NCI-H2081 (cell line): ENCODE results near the gene TAS2R50.
"Not testable (repeated sequence)": the region's sequence is repeated elsewhere in the genome, so short reads cannot be mapped to it uniquely, and the experiment has no call there.

Source experiments
- DNase-seq, 2 experiments: peaks; one replicate each; lab custom pipeline; 2025; lab: John Stamatoyannopoulos, UW

The TAS2R50 gene, protein sequence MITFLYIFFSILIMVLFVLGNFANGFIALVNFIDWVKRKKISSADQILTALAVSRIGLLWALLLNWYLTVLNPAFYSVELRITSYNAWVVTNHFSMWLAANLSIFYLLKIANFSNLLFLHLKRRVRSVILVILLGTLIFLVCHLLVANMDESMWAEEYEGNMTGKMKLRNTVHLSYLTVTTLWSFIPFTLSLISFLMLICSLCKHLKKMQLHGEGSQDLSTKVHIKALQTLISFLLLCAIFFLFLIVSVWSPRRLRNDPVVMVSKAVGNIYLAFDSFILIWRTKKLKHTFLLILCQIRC

GRCh38 chr12:10986812-10987211 lies at the start of gene TAS2R50:
TAS2R50 (minus strand) TSS chr12:10986912; CDS start chr12:10986860, 52 bp downstream.
- no peak for DNase-seq

- DNase-seq: not testable (repeated sequence)
Measured at GRCh38 chr12:11033959-11034358, 47.2 kb upstream of the TAS2R50 start.

DNA sequence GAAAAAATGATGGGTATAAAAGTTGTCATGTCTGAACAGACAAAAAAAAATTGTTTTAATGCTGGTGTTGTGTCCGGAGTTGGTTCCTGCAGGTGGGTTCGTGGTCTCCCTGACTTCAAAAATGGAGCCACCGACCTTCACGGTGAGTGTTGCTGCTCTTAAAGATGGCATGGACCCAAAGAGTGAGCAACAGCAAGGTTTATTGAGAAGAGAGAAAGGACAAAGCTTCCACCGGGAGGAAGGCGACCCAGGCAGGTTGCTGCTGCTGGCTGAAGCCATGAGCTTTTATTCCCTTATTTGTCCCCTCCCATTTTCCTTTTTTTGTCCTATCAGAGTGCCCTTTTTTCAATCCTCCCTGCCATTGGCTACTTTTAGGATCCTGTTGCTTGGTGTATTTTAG lies 44.6 kb upstream of the TAS2R50 start, which contains the start of gene TAS2R31:
TSS of gene TAS2R31 (minus strand) at position 101 of the 400 bp plus-strand sequence. CDS start at position 29, 72 bp downstream.
- DNase-seq: no peak

- no peak for DNase-seq
Measured at GRCh38 chr12:11026118-11026517, 39.4 kb upstream of the TAS2R50 start.

DNA sequence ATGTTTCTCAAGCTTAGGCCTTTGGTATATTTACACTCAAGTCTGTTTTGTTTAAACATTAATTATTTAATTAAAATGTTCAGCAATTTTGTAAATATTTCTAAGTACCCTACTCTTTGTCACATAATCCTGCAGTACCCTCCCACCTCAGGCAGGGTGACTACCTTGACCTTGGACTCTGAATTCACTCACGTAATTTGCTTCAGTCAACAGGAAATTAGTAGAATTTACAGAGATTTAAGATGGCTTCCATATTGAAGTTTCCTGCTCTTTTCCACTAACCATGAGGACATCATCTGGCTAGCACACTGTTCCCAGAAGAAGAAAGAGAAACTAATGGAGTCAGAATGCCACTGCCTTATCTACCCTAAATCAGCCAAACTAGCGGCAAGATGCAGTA lies 36.7 kb upstream of the TAS2R50 start:
- DNase-seq: no peak

GRCh38 chr12:11022520-11022919 lies 35.8 kb upstream of the TAS2R50 start, which contains the start of gene TAS2R19:
TAS2R19 (minus strand) TSS chr12:11022620; CDS start chr12:11022571, 49 bp downstream.
- no peak for DNase-seq

- DNase-seq: no peak
Measured at GRCh38 chr12:11016937-11017336, 30.2 kb upstream of the TAS2R50 start.

DNA sequence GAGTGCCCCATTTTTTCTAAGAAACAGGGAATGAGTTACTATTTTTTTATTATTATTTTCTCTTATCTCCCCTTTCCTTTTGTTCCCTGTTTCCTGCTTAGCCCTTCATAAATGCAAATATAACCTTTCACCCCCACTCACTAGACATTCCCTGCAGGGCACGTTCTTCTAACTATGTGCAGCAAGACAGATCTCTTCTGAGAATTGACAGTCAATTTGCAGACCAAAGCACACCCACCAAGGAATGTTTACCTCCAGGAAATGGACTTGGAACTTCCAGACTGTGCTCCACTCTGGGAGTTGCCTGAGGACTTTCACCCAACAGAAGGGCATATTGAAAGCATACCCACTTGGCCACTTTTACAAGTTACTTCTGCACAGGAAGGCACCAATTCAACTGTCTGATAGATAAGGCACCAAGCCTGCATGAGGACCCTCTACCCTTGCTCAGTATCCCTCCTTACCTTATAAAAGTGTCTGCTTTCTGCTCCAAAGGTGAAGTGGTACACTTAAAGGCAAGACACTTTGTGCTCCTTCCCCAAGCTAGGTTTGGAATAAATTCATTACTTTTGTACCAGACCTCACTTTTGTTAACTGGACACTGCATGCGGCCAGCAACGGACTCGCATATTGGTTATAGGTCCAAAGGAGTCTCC lies 29.2 kb upstream of the TAS2R50 start:
- DNase-seq: no peak

- no peak for DNase-seq
Measured at GRCh38 chr12:11014234-11014633, 27.5 kb upstream of the TAS2R50 start.

DNA sequence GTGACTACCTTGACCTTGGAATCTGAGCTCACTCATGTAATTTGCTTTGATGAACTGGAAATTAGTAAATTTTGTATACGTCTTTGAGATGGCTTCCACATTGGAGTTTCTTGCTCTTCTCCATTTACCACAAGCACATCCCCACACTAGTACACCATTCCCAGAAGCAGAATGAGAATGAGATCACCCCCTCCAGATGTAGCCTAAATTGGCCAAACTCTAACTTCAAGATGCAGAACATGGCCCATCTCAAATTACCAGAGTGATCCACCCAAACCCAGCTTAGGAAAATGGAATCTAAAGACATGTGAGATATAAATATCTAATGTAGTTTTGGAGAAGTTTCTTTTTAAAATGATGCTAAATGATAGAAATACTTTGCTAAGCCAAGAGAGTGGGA lies 20.9 kb upstream of the TAS2R50 start:
- DNase-seq: no peak

DNA sequence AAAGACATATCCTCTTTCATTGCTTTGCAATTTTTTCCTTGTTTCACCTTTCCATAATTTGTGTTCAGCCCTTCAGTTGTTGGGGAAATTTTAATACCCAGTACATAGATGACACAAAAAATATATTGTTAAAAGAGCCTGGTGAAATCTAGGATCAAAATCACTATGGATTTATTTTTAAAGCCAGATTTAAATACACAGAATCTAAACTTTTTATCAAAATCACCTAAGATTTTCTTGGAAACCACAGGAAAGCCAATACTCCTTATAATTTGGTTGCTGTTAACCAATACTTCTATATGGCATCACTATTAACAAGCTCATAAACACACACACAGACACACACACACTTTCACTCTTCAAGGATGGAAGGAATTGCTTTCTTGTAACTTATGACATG lies 11.5 kb upstream of the TAS2R50 start, which contains the start of gene TAS2R20:
TSS of gene TAS2R20 (minus strand) at position 101 of the 400 bp plus-strand sequence. CDS start 429 bp downstream, outside the sequence.
- DNase-seq: no peak

- DNase-seq: no peak
Measured at GRCh38 chr12:10994307-10994706, 7.6 kb upstream of the TAS2R50 start.

DNA sequence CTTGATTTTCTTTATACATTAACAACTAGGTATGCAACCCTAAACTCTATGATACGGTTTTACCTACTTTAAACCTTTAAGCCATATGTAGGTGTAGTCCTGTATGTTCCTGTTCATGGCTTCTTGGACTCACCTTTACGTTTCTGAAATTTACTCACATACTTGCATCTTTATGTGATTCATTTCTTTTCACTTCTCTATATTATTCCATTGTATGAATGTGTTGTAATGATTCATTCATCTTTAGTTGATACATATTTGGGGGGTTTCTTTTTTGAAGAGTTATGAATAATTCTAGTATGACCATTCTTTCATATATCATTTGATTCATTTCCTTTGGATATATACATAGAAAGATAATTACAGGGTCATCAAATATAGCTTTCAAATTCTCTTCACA lies 2.4 kb upstream of the TAS2R50 start:
- DNase-seq: no peak

GRCh38 chr12:10982244-10982643 lies 4.5 kb downstream of the TAS2R50 start:
- DNase-seq: no peak

DNA sequence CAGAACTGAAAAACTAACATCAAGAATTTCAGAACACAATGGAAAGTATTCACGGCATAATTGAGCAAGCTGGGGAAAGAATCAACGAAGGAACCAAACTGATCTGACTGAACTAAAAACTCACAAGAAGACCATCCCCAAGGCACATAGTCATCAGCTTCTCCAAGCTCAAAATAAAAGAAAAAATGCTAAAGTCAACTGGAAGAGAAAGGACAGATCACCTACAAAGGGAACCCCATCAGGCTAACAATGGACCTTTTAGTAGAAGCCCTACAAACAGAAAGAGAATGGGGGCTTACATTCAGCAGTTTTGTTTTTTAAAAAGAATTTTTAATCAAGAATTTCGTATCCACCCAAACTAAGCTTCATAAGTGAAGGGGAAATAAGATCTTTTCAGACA lies 11.7 kb downstream of the TAS2R50 start:
- no peak for DNase-seq

DNA sequence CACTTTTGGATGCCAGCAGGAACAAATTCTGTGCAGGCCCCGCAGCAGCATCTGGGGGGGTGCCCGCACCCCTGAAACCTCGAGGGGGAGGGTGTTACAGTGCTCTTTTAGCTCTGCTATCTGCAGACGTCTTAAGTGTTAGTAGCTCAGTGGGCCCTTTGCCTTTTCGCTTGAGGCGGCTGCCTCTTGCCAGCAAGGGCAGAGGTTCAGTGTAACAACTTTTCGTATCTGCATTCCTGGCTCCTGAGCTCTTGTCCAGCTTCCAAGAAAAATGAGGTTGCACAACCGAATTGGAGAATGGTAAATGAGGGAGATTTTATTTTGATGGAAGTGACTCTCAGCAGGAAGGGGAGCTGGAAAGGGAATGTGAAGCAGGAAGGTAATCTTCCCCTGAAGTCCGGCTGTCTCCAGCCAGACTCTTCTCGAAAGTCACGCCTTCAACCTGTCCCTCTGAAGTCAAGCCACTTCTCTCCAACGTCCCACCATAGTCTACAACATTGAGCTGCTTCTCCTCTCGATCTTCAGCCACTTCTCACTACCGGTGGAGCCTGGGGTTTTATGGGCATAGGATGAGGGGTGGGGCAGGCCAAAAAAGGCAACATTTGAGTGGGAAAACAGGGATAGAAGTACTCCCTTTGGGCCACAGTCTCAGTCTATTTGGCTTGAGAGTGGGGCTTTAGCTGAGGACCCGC lies 17.8 kb downstream of the TAS2R50 start:
- DNase-seq: no peak

DNA sequence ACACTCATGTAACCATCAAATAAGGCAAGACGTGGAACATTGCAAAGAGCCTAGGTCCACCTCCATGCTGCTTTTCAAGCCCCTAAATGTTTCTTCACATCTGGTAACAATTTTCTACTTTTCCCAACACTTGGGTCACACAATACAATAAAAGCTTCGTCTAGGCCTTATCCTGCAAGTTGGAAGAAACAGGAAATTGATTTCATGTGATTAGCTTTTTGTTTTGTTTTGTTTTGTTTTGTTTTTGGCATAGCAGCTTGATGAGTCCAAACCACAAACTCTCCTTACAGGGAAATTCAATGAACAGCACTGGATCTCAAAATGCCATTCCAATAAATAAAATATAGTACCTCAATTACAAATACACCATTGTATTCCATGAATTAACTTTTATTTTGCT lies 19.3 kb downstream of the TAS2R50 start:
- DNase-seq: no peak

DNA sequence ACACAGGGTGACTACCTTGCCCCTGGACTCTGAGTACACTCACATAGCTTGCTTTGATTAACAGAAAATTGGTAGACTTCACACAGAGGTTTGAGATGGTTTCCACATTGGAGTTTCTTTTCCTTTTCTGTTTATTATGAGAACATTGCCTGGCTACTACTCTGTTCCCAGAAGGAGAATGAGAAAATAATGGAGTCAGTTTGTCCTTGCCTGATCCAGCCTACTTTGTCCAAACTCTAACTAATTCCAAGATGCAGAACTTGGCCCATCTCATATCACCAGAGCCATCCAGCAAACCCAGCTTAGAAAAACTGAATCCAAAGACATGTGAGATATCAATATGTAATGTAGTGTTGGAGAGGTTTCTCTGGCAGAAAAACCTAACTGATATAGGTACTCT lies 20.4 kb downstream of the TAS2R50 start:
- no peak for DNase-seq

DNA sequence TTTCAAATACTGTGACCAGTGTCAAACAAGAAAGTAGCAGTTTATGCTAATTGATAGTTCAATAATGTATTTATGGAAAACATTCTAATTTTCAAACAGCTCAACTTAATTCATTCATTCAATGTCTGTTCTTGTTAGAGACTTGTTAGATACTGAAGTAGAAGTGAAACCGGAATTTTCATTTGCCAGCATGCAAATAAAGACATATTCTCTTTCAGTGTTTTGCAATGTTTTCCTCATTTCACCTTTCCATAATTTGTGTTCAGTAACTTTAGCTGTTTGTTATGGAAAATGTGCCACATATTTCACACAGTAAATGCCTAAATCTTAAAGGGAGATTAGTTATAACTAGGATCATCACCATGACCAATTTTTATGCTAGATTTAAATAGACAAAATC lies 21.2 kb downstream of the TAS2R50 start:
- no peak for DNase-seq

DNA sequence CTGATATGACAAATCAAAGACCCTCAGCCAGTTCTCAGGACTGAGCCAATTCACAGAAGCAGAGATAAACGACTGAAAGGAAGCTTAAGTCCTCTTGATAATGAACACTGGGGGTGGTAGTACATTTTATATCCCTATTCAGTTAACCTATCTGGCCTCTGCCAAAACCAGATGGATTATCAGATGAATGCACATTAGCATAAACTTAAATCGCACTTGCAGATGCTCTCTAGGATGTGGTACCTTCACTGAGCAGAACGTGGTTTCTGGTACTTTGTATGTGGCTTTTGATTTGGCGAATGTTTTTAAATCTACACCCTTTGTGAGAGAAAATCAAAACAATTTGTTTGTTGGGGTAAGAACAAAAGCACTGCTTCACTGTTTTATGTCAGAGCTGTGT lies 26.5 kb downstream of the TAS2R50 start:
- DNase-seq: no peak

DNA sequence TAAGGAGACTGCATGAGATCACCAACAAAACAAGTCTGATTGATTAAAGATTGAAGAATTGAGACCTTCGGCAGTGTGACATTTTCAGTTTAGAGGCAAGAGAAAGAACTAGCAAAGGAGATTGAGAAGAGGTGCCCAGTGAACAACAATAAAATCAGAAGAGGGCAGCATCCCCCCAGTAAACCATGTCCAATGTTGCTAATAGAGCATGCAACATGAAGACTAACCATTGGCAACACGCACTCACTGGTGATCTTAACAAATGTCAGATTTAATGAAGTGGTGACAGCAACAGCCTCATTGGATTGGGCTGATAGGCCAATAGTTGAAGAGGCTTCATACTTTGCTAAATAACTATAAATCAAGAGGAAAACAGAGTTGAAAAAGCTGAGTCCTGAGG lies 26.9 kb downstream of the TAS2R50 start:
- no peak for DNase-seq

DNA sequence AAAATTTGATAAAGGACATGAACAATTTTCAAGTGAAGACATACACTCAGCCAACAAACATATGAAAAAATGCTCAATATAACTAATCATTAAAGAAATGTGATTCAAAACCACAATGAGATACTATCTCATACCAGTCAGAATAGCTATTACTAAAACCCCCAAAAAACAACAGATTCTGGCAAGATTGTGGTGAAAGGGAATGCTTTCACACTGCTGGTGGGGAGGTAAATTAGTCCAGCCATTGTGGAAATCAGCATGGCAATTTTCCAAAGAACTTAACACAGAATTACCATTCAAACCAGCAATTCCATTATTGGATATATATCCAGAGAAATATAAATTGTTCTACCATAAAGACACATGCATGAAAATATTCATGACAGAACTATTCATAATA lies 29.0 kb downstream of the TAS2R50 start:
- no peak for DNase-seq

- no peak for DNase-seq
Measured at GRCh38 chr12:10956085-10956484, 30.6 kb downstream of the TAS2R50 start.
